Hematopoietic multipotent progenitor cell treated with erythropoietin and hydrocortisone succinate and interleukin-3 and kit ligand, for 6 days (in vitro differentiated cells): ENCODE results near the gene SMOC2.
"Not testable (repeated sequence)": the region's sequence is repeated elsewhere in the genome, so short reads cannot be mapped to it uniquely, and the experiment has no call there.

Source experiments
- DNase-seq: peaks from one replicate; pipeline ENCODE4 v3.0.0-alpha.2; 2015

SMOC2 gene

GRCh38 chr6:168518867-168519266 is 77.9 kb downstream of the SMOC2 start:
- DNase-seq = no peak

DNA sequence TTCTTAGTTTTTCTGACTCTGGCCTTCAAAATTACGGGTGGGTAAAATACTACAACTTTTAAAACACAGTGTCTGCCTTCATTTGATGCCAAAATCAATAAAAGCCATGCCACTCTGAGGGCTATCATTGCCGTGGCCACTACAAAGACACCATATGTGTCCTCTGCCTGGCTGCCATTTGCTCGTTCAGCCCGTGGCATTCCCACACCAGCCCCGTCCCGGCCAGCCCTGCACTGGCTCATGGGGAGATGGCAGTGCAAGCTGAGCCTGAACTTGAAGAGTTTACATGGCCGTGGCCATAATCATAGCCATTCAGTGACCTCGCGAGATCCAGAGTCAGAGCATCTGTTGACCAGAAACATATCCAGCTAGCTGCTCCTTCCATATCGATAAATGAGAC is 79.2 kb downstream of the SMOC2 start:
- no peak for DNase-seq

DNA sequence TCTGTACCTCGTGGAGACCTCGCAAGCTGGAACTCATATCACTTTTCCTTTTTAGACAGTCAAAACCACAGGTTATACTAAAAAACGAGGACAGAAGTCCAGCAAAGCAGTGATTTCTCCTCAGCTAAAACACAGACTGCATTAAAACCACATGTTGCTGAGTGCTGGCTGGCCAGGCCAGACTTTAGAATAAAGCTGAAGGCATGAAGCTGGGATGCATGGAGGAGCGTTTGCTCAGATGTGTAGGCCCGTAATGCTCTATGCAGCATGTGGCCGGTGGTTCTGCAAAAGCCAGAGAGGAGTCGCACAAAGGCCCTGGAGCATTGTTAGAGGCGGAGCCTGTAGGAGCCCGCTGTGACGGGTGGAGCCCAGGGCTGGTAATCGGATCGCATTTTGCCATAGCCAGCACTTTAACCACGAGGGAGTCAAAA is 83.6 kb downstream of the SMOC2 start:
- DNase-seq = no peak

DNA sequence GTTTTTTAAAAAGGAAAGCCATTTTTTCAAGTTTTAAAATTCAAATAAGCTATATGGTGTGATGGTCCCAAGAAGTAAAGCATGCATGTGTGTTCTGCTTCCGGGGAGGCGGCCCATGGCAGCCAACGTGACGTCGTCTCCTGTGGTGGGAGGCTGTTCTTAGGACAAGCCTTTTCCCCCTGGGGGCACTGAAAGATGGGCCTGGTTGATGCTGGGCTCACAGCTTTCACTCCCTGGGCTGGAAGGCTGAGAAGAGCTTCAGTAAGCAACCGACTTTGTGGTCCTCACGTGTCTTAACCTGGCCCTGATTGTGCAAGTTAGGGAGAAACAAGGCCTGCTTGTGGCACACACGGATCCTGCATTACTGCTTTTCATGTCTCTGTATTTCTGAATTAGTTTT is 84.1 kb downstream of the SMOC2 start:
- no peak for DNase-seq

DNA sequence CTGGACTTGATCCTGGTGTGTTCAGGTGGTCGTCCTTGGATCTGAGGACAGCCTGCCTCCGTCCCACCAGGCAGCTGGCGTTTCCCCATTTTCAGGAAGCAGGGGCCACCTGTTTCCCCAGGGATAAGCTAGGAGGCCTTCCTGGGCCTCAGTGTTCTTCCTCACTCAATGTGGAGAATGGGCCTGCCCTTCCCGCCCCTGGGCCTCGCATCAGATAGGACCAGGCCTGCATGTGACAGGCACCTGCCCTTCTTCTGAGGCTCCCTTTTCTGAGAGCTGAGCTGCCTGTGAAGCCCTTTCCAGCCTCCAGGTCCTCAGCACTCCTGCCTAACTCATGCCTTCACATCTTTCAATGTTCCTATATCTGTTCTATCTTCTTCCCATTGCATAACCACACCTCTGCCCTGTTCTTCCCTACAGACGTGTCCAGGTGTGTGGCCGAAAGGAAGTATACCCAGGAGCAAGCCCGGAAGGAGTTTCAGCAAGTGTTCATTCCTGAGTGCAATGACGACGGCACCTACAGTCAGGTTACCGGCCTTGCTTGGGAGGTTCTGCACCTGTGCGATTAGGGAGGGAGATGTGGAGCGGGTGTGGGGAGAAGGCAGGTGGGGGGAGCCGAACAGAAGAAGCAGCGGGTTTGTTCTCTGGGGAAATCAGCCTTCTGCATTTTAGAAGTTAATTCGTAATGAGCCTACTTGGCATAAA is 85.1 kb downstream of the SMOC2 start:
- DNase-seq = no peak

- no peak for DNase-seq
Measured at GRCh38 chr6:168526841-168527281, 85.9 kb downstream of the SMOC2 start.

- DNase-seq = no peak
Measured at GRCh38 chr6:168527451-168528210, 86.6 kb downstream of the SMOC2 start.

DNA sequence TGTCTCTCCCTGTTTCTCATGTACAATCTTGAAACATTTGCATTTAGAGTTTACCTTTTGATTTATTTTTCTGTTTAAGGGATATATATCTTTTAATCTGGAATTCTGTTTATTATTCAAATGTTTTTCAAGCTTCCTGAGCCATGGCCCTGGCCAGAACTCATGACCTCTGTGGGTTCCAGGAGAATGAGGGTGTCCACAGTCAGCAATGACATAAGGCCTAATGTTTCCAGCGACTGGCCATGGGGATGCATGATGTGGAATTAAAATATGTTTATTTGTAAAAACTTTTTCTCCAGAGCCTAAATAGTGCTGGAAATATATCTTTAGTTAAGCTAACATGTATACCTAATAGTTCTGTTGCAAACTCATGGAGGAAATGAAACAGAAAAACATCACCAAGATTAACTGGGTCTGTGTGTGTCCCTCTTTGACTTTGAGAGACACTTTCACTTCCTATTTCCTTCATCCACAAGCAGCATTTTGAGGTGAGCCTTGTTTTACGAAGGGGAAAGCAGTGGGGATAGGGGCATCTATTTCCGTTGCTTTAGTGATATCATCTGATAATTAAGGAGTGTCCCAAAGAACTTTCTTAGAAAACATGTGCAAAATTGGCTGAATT is 87.6 kb downstream of the SMOC2 start:
- DNase-seq = no peak

GRCh38 chr6:168529214-168529613 is 88.2 kb downstream of the SMOC2 start:
- DNase-seq = no peak

DNA sequence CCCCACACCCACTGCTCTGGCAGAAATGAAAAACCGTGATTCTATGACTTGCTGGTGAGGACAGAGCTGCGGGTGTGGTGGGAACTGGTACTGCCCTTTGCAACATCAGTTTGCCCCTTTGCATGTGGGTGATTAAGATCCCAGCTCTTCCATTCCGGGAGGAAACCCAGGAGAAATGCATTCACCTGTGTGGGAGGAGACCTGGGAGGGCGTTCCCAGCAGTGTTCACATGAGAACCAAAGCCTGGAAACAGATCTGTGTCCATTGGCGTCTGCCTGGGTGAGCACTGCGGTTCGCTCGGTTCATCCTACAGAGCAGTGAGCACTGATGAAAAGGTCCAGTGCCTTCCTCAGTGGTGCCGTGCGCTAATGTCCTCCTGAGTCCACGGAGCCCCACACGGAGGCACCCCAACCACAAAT is 89.7 kb downstream of the SMOC2 start:
- no peak for DNase-seq

- DNase-seq = no peak
Measured at GRCh38 chr6:168532070-168532469, 91.1 kb downstream of the SMOC2 start.

DNA sequence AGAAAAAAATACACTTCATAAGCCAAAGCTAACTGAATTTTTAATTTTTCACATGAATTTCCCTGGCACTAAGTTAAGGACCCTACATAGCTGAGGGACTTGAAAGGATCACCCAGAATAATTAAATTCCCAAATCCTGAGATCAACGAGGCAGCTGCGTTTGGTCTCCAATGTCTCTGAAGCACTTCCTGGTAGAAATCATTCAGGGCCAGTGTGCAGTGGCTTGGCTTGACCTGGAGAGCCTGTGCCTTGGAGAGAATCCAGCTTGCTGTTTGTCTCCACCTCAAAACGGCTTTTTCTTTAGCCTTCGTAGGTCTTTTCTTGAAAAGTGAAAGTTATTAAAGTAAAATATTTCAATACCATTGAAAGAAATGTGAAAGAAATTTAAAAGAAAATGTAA is 92.4 kb downstream of the SMOC2 start:
- DNase-seq = no peak

- DNase-seq = no peak
Measured at GRCh38 chr6:168534265-168534664, 93.3 kb downstream of the SMOC2 start.

DNA sequence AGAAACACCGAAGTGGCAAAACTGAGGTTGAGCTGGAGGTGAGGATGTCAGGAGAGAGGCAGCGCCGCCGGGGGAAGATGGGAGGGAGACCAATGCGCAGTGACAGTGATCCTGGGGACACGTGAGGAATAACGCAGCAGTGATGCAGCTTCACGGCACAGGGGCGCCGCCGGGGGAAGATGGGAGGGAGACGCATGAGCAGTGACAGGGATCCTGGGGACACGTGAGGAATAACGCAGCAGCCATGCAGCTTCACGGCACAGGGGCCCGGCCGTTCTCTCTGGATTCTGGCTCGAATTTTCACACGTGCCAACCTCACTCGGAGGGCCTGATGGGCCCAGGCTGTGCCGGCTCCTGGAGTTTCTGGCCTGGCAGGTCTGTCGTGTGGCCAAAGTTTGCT is 94.7 kb downstream of the SMOC2 start:
- DNase-seq = no peak

GRCh38 chr6:168536196-168536595 is 95.2 kb downstream of the SMOC2 start:
- no peak for DNase-seq

- no peak for DNase-seq
Measured at GRCh38 chr6:168536665-168537539, 95.9 kb downstream of the SMOC2 start.

DNA sequence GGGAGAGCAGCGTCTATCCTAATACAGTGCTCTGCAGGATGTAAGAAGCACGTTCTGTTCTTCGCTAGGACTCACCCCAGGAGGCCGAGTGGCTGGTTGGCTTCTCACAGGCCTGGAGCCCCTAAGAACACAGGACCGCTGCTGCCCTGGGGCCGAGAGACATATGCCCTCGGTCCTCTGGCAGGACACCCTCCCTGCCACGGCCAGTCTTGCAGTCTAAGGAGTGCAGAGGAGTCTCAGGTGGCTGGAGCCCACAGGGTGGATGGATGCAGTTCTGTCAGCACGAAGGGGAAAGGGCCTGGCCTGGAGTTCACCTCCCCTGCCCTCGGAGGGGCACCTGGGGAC is 96.5 kb downstream of the SMOC2 start:
- no peak for DNase-seq

- not testable (repeated sequence) for DNase-seq
Measured at GRCh38 chr6:168538188-168538891, 97.4 kb downstream of the SMOC2 start.

DNA sequence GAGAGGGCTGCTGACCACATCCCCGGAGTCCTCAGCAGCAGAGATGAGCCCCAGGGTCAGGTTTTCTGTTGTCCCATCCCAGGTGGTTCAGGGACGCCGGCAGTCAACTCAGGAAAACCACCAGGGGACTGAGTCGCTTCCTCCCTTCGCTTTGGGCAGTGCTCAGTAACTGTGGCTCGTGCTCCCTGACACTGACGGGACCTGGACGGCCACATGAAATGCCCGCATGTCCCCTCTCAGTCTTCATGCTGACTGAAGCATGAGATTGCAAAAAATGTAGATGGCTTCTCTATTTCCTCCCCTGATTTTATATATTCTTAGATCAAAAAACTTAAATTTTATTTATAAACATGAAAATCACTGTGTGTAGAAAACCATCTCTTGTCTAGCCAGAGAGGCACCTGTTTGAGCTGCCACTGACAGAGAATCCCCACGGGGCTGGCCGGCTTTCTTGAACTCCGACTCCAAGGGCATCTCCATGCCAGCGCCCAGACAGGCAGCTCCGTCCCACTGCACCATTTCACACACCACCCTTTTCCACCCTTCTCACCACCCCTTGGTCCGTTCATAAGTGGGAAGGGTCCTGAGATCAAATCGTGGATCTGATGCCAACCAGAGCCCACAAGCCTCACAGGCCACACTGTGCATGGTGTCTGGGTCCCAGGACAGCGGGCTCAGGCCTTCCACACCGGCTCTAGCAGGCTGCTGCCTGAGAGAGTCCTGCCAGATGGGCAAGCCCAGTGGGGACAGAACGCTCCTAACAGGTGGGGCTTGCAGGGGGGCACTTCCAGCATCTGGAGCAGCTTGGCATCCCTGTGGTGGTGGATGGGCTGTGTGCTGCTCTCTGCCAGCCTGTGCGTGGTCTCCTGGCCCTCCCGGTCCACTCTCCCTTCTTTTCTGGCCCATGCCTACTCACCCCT is 98.2 kb downstream of the SMOC2 start:
- no peak for DNase-seq

DNA sequence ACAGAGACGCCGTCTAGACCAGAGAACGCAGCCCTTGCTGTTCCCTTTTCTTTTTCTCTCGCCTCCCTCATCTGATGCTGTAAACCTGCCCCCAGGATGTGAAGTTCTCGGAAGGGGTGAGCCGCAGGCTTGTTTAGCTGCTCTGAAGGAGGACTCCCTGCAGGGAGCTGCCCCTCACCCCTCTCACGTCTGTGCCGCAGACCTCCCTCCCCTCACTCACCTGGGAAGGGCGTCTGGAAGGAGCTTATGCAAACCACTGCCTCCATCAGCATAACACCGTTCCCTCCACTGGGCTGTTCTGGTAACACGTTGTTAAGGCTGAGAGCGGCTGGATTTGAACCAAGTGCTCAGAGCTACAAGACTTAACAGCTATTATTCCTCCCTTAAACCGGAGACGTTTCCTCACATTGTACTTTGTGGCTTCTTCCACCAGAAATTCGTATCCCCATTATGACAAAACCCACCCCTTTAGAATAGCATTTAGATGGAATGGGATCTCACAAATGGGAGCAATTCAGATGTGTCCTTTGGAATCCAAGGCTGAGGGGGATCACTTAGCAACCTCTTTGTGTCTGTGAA is 99.8 kb downstream of the SMOC2 start:
- DNase-seq = no peak

DNA sequence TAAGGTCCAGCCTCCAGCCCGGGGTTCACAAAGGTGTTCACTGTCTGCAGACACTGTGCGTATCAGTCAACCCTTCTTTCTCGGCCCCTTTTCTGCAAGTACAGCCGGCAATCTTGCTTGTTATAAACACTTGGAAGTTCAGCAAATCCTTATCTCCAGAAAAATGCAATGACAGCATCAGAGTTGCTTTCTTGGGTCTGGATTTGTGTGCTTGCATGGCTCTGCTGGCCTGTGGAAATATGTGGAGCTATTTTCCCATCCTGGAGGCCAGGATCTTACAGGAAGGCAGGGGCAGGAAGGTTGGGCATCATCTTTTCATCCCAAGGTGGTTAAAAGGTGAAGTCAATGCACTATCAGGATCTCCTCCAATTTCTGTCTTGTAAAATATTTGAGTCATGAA is 100.3 kb downstream of the SMOC2 start:
- no peak for DNase-seq
